Neural cell (in vitro differentiated cells): ENCODE data around the gene AP2B1. TPM values are rescaled to one million over a fixed set of nuclear protein-coding genes. Genes with fewer than 3 reads are reported as not detected.

ENCODE experiments used
- H2AFZ ChIP-seq: fragments of 200-600, 300-800 bp; sonication (generic), shearing (Covaris generic); 2 replicates; pipeline ENCODE4 v1.6.0; 2014; ENCODE audit warnings: low read depth, mild to moderate bottlenecking, antibody characterized with exemption, low read length, moderate library complexity
- H3F3A ChIP-seq: fragments of 200-600 bp; shearing (Covaris generic); 2 replicates; pipeline ENCODE4 v1.6.1; 2016; ENCODE audit warnings: mild to moderate bottlenecking, moderate library complexity, mixed read lengths, antibody characterized with exemption, low read length; ENCODE audit not compliant: insufficient read depth, poor library complexity, severe bottlenecking
- H3K27ac ChIP-seq: fragments of 200-600, 300-800 bp; sonication (generic), shearing (Covaris generic); 2 replicates; pipeline ENCODE4 v1.5.1; 2014; ENCODE audit warnings: mild to moderate bottlenecking, low read length, moderate library complexity
- H3K27me3 ChIP-seq: fragments of 300-800, 200-600 bp; sonication (generic), shearing (Covaris generic); 2 replicates; pipeline ENCODE4 v1.6.0; 2014; ENCODE audit warnings: mild to moderate bottlenecking, low read depth, low read length, moderate library complexity; ENCODE audit not compliant: insufficient read depth
- H3K36me3 ChIP-seq: fragments of 300-800, 200-600 bp; sonication (generic), shearing (Covaris generic); 2 replicates; pipeline ENCODE4 v1.5.1; 2014; ENCODE audit warnings: mild to moderate bottlenecking, antibody characterized with exemption, low read length, moderate library complexity; ENCODE audit not compliant: insufficient read depth
- H3K4me2 ChIP-seq: fragments of 300-800, 200-600 bp; sonication (generic), shearing (Covaris generic); 2 replicates; pipeline ENCODE4 v1.6.0; 2014; ENCODE audit warnings: mild to moderate bottlenecking, low read length
- H3K4me3 ChIP-seq: fragments of 300-800, 200-600 bp; sonication (generic), shearing (Covaris generic); 2 replicates; pipeline ENCODE4 v1.5.1; 2014; ENCODE audit warnings: mild to moderate bottlenecking, low read length, moderate library complexity
- H3K79me2 ChIP-seq: fragments of 200-600 bp; shearing (Covaris generic); replicated peaks from 2 replicates; pipeline ENCODE4 v1.6.0; 2014; ENCODE audit warnings: mild to moderate bottlenecking, low read length, moderate library complexity; ENCODE audit not compliant: insufficient read depth
- H3K9ac ChIP-seq: fragments of 300-800, 200-600 bp; sonication (generic), shearing (Covaris generic); 2 replicates; pipeline ENCODE4 v1.6.1; 2016; ENCODE audit warnings: mild to moderate bottlenecking, low read length, mixed read lengths
- H3K9me2 ChIP-seq: fragments of 200-600 bp; shearing (Covaris generic); 2 replicates; pipeline ENCODE4 v1.6.1; 2016; ENCODE audit warnings: mild to moderate bottlenecking, low read length, mixed read lengths; ENCODE audit not compliant: insufficient read depth
- H3K9me3 ChIP-seq: fragments of 200-600, 300-800 bp; sonication (generic), shearing (Covaris generic); 2 replicates; pipeline ENCODE4 v1.6.1; 2016; ENCODE audit warnings: mild to moderate bottlenecking, mixed run types, low read length, moderate library complexity, mixed read lengths
- H4K20me1 ChIP-seq: fragments of 200-600 bp; shearing (Covaris generic); 2 replicates; pipeline ENCODE4 v1.6.1; 2016; ENCODE audit warnings: mild to moderate bottlenecking, mixed run types; ENCODE audit not compliant: insufficient read depth
- EP300 ChIP-seq: fragments of 450-650 bp; conservative IDR thresholded peaks from 2 replicates; pipeline ENCODE4 v1.6.1; 2014; ENCODE audit warnings: antibody characterized with exemption, mild to moderate bottlenecking, moderate library complexity; ENCODE audit not compliant: poor library complexity, severe bottlenecking
- EZH2 ChIP-seq: fragments of 200-600, 300-800 bp; shearing (Covaris generic), sonication (generic); IDR thresholded peaks from 2 replicates; pipeline ENCODE4 v1.6.1; 2014; ENCODE audit warnings: antibody characterized with exemption, low read length, borderline replicate concordance, mild to moderate bottlenecking; ENCODE audit not compliant: insufficient read depth, poor library complexity, severe bottlenecking
- MXI1 ChIP-seq: fragments of 450-650 bp; conservative IDR thresholded peaks from 2 replicates; pipeline ENCODE4 v1.6.1; 2014; ENCODE audit warnings: antibody characterized with exemption, mild to moderate bottlenecking; ENCODE audit not compliant: poor library complexity, severe bottlenecking
- POLR2AphosphoS5 ChIP-seq: IDR thresholded peaks from 2 replicates; pipeline ENCODE4 v1.6.1; 2012
- RAD21 ChIP-seq: fragments of 450-650 bp; conservative IDR thresholded peaks from 2 replicates; pipeline ENCODE4 v1.6.1; 2014; ENCODE audit warnings: antibody characterized with exemption, mild to moderate bottlenecking, moderate library complexity
- SMC3 ChIP-seq: fragments of 450-650 bp; conservative IDR thresholded peaks from 2 replicates; pipeline ENCODE4 v1.6.1; 2014; ENCODE audit warnings: antibody characterized with exemption, mild to moderate bottlenecking, moderate library complexity; ENCODE audit not compliant: poor library complexity
- TAF1 ChIP-seq: IDR thresholded peaks from 2 replicates; pipeline ENCODE4 v1.6.1; 2012; ENCODE audit warnings: low read depth
- polyA plus RNA-seq: library from polyadenylated mRNA; depleted of rRNA; stranded (reverse); fragments of >200 nt; gene quantifications from 2 replicates; pipeline ENCODE4 v1.2.3, GENCODE V29; 2014
- TF ChIP-seq, protein P1 (sequence below): IDR thresholded peaks from 2 replicates; pipeline ENCODE4 v1.6.1; 2012; ENCODE audit warnings: borderline replicate concordance
- TF ChIP-seq, protein P2 (sequence below): fragments of 450-650 bp; IDR thresholded peaks from 2 replicates; pipeline ENCODE4 v1.5.1; 2014; ENCODE audit warnings: antibody characterized with exemption, mild to moderate bottlenecking, moderate library complexity; ENCODE audit not compliant: poor library complexity, severe bottlenecking

The AP2B1 gene
- polyA plus RNA-seq, 1 donor from 2014 or later = 59.5 TPM

DNA sequence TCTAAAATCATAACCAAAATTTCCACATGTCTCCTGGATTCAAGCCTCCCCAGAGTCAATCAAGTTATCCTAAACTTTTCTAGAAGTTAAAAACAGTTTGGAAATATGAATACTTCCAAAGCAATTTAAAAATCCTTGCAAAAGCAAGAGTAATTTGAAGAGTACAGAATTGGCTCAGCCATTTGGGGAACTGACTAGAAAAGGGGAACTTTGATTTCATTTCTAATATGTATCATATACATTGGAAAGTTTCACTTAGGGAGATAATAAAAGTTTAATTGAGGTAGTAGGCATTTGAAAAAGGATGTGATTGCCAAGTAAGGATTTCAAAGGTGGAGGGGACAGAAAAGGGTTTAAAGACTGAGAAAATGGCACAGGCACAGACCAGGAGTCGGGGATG lies 40.6 kb upstream of the AP2B1 start:
- no peaks in the 10 kb centered on the region for H3K9me3 ChIP-seq
- H3K27me3 ChIP-seq = no peaks in the 10 kb centered on the region
- no peak overlapping the region for H3K4me3 ChIP-seq
- H3K36me3 ChIP-seq = no peaks in the 10 kb centered on the region
- no peaks in the 10 kb centered on the region for H4K20me1 ChIP-seq
- no peak overlapping the region for H2AFZ ChIP-seq
- H3K4me2 ChIP-seq = no peak overlapping the region
- no peak overlapping the region for H3K9ac ChIP-seq
- no peaks in the 10 kb centered on the region for H3K79me2 ChIP-seq
- no peak overlapping the region for H3K27ac ChIP-seq
- no peaks in the 10 kb centered on the region for H3F3A ChIP-seq
- TF ChIP-seq SMC3 (no peak), POLR2AphosphoS5 (no peak), MXI1 (no peak)
- no peaks in the 10 kb centered on the region for H3K9me2 ChIP-seq

DNA sequence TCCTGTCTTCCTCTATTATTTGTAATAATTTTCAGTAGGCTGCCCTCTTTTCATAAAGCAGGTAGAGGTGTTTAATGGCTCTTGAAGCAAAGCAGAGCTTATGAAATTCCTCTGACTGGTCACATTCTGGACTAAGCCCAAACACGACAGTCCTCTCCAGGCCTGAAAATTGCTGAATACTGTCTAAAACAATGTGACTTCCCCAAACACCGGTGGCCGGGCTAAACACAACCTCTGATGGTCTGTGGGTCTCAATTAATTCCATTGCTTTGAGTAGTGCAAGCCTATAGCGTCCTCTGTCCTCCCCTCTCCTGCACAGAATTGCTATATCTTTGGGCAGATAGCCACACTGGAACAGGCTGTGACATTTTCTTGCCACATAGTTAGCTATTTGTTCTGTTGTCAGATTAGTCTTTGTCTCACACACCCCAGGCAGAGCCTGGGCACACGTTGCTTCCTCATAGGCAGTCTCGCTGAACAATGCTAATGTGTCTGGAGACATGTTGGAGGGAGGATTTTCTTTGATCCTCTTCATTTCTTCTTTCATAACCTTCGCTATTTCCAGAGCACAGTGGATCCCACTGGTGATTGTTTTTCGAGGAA lies 38.8 kb upstream of the AP2B1 start:
- Histone ChIP-seq H3K27me3 (no peaks in the 10 kb centered on the region), H2AFZ (no peak overlapping the region), H3K9ac (no peak overlapping the region), H3K9me3 (no peaks in the 10 kb centered on the region), H3K79me2 (no peaks in the 10 kb centered on the region), H3K4me2 (no peak overlapping the region), H3K36me3 (no peaks in the 10 kb centered on the region), H3K9me2 (no peaks in the 10 kb centered on the region), H3K27ac (no peak overlapping the region), H4K20me1 (no peaks in the 10 kb centered on the region), H3F3A (no peaks in the 10 kb centered on the region), H3K4me3 (no peak overlapping the region)
- TF ChIP-seq EP300 (no peak), POLR2AphosphoS5 (no peak), MXI1 (no peak), EZH2 (no peak), RAD21 (no peak), SMC3 (no peak), TAF1 (no peak)
- TF ChIP-seq, protein P1, sequence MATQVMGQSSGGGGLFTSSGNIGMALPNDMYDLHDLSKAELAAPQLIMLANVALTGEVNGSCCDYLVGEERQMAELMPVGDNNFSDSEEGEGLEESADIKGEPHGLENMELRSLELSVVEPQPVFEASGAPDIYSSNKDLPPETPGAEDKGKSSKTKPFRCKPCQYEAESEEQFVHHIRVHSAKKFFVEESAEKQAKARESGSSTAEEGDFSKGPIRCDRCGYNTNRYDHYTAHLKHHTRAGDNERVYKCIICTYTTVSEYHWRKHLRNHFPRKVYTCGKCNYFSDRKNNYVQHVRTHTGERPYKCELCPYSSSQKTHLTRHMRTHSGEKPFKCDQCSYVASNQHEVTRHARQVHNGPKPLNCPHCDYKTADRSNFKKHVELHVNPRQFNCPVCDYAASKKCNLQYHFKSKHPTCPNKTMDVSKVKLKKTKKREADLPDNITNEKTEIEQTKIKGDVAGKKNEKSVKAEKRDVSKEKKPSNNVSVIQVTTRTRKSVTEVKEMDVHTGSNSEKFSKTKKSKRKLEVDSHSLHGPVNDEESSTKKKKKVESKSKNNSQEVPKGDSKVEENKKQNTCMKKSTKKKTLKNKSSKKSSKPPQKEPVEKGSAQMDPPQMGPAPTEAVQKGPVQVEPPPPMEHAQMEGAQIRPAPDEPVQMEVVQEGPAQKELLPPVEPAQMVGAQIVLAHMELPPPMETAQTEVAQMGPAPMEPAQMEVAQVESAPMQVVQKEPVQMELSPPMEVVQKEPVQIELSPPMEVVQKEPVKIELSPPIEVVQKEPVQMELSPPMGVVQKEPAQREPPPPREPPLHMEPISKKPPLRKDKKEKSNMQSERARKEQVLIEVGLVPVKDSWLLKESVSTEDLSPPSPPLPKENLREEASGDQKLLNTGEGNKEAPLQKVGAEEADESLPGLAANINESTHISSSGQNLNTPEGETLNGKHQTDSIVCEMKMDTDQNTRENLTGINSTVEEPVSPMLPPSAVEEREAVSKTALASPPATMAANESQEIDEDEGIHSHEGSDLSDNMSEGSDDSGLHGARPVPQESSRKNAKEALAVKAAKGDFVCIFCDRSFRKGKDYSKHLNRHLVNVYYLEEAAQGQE = no peak
- TF ChIP-seq, protein P2, sequence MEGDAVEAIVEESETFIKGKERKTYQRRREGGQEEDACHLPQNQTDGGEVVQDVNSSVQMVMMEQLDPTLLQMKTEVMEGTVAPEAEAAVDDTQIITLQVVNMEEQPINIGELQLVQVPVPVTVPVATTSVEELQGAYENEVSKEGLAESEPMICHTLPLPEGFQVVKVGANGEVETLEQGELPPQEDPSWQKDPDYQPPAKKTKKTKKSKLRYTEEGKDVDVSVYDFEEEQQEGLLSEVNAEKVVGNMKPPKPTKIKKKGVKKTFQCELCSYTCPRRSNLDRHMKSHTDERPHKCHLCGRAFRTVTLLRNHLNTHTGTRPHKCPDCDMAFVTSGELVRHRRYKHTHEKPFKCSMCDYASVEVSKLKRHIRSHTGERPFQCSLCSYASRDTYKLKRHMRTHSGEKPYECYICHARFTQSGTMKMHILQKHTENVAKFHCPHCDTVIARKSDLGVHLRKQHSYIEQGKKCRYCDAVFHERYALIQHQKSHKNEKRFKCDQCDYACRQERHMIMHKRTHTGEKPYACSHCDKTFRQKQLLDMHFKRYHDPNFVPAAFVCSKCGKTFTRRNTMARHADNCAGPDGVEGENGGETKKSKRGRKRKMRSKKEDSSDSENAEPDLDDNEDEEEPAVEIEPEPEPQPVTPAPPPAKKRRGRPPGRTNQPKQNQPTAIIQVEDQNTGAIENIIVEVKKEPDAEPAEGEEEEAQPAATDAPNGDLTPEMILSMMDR = no peak

DNA sequence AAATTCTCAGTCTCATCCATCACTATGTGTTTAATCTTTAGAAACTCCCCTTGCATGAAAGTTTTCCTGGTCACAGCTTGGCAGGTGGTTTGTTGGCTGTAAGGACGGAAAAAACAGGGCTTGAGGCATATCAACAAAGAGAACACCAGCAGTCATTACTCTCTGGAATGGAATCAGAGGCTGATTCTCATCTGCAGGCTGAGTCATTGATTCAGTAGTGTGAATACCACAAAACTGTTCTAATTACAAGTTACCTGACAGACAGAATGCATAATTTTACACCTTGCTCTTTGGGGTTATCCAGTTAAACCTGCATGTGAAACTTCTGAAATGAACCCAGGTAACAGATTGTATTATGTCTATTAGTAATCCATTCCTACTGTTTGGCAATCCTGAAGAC lies 38.1 kb upstream of the AP2B1 start:
- Histone ChIP-seq H3K27me3 (no peaks in the 10 kb centered on the region), H3K36me3 (no peaks in the 10 kb centered on the region), H3K4me2 (no peak overlapping the region), H3K9me2 (no peaks in the 10 kb centered on the region), H3K27ac (no peak overlapping the region), H3F3A (no peaks in the 10 kb centered on the region), H3K9me3 (no peaks in the 10 kb centered on the region), H4K20me1 (no peaks in the 10 kb centered on the region), H3K4me3 (no peak overlapping the region), H2AFZ (no peak overlapping the region), H3K79me2 (no peaks in the 10 kb centered on the region), H3K9ac (no peak overlapping the region)
- no peak for TF ChIP-seq EP300
- TF ChIP-seq, protein P2 = no peak
- no peak for TF ChIP-seq TAF1
- no peak for TF ChIP-seq SMC3
- TF ChIP-seq, protein P1 = no peak
- TF ChIP-seq EZH2 = no peak
- no peak for TF ChIP-seq MXI1
- TF ChIP-seq POLR2AphosphoS5 = no peak
- TF ChIP-seq RAD21 = no peak
